Fibroblast of lung (primary cell): ENCODE results near the gene SPRED2. TPM values are rescaled to one million over a fixed set of nuclear protein-coding genes. Genes with fewer than 3 reads are reported as not detected.
"Not testable (repeated sequence)": the region's sequence is repeated elsewhere in the genome, so short reads cannot be mapped to it uniquely, and the experiment has no call there.

Experiments
- DNase-seq, 2 donors: peaks; one replicate each; pipeline versions ENCODE4 v3.0.0 to v3.0.0-alpha.2; 2010; ENCODE audit warnings: low read depth in 2 of 2
- H2AFZ ChIP-seq: 2 replicates; pipeline ENCODE4 v1.5.1; 2012; ENCODE audit warnings: low read length, control low read depth, inconsistent platforms
- H3K27ac ChIP-seq: 2 replicates; pipeline ENCODE4 v1.5.1; 2011; ENCODE audit warnings: low read length, control low read depth; ENCODE audit not compliant: insufficient read depth
- H3K27me3 ChIP-seq: 2 replicates; pipeline ENCODE4 v1.5.1; 2011; ENCODE audit warnings: mild to moderate bottlenecking, low read length; ENCODE audit not compliant: control insufficient read depth, insufficient read depth
- H3K36me3 ChIP-seq: 2 replicates; pipeline ENCODE4 v1.5.1; 2011; ENCODE audit warnings: low read length; ENCODE audit not compliant: control insufficient read depth, insufficient read depth
- H3K4me1 ChIP-seq: 2 replicates; pipeline ENCODE4 v1.5.1; 2011; ENCODE audit warnings: low read length; ENCODE audit not compliant: control insufficient read depth, insufficient read depth; ENCODE audit errors: extremely low read depth
- H3K4me2 ChIP-seq: 2 replicates; pipeline ENCODE4 v1.5.1; 2011; ENCODE audit warnings: low read length, control low read depth; ENCODE audit not compliant: insufficient read depth; ENCODE audit errors: extremely low read depth
- H3K4me3 ChIP-seq, 4 experiments: fragments of 200-600 bp in 1 of 4; sonication (generic) in 1 of 4; replicated peaks in 1 of 4; 2 replicates each; pipeline ENCODE4 v1.5.1; 2011 to 2016; ENCODE audit warnings: low read length in 4 of 4, low read depth in 3 of 4, mild to moderate bottlenecking in 3 of 4, control low read depth in 2 of 4, inconsistent platforms in 1 of 4, mixed read lengths in 1 of 4; ENCODE audit not compliant: insufficient read depth in 1 of 4; ENCODE audit errors: control extremely low read depth in 1 of 4
- H3K79me2 ChIP-seq: 2 replicates; pipeline ENCODE4 v1.5.1; 2012; ENCODE audit warnings: mild to moderate bottlenecking, low read length, inconsistent platforms; ENCODE audit not compliant: control insufficient read depth, insufficient read depth
- H3K9ac ChIP-seq: 2 replicates; pipeline ENCODE4 v1.5.1; 2011; ENCODE audit warnings: mild to moderate bottlenecking, low read length, control low read depth; ENCODE audit not compliant: insufficient read depth
- H3K9me3 ChIP-seq: 2 replicates; pipeline ENCODE4 v1.5.1; 2012; ENCODE audit warnings: low read depth, low read length; ENCODE audit not compliant: control insufficient read depth, insufficient read depth
- H4K20me1 ChIP-seq: 2 replicates; pipeline ENCODE4 v1.5.1; 2011; ENCODE audit warnings: low read length; ENCODE audit not compliant: control insufficient read depth, insufficient read depth; ENCODE audit errors: extremely low read depth
- EZH2 ChIP-seq: IDR thresholded peaks from 2 replicates; pipeline ENCODE4 v1.5.1; 2012; ENCODE audit warnings: low read length, control low read depth, mild to moderate bottlenecking; ENCODE audit errors: missing control alignments
- polyA plus RNA-seq, 2 donors: library from polyadenylated mRNA; depleted of rRNA in 1 of 2; stranded (reverse) in 1 of 2; unstranded in 1 of 2; fragments of >200 nt; gene quantifications; 2 replicates each; pipeline ENCODE4 v1.2.1, GENCODE V29; 2011 to 2012; ENCODE audit warnings: missing spikeins in 1 of 2
- total RNA-seq: library from RNA; depleted of rRNA; stranded (reverse); fragments of >200 nt; gene quantifications from 2 replicates; pipeline ENCODE4 v1.2.1, GENCODE V29; 2014
- TF ChIP-seq, protein P1 (sequence below), 2 donors: IDR thresholded peaks in 1 of 2; conservative IDR thresholded peaks in 1 of 2; 1 replicate in 1 of 2; 2 replicates in 1 of 2; pipeline ENCODE4 v1.5.1; 2011 to 2012; ENCODE audit warnings: low read length in 2 of 2, control low read depth in 1 of 2, inconsistent platforms in 1 of 2, low read depth in 1 of 2, mild to moderate bottlenecking in 1 of 2

SPRED2 gene
- total and polyA plus RNA-seq, 2 donors (not counting 1 experiment from before 2014, with no cell fraction given): 9.4 to 26.1 TPM

DNA sequence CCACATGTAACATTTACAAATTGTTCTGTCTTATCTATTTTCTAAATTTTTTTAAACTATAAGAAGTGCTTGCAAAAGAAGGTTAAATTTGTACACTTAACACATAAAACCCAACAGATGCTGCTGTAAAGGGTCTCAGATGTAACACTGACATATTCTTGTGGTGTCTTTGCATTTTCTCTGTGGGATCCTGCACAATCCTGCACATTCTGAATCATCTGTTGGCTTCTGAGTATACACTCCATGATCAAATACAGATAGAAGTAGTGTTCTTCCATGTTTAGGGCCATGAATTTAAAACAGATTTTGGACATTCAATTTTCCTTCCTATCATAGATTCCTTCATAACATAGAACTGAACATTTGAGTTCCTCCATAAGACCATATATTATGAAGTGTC lies 89.0 kb downstream of the SPRED2 start:
- H3K79me2 ChIP-seq: peaks cover 21% of the 10 kb centered on the region
- H3K4me2 ChIP-seq: no peak overlapping the region
- H3K9ac ChIP-seq: no peak overlapping the region
- H2AFZ ChIP-seq: no peak overlapping the region
- peaks cover 2% of the 10 kb centered on the region for H3K4me1 ChIP-seq
- H4K20me1 ChIP-seq: no peaks in the 10 kb centered on the region
- no peak overlapping the region for H3K4me3 ChIP-seq
- H3K9me3 ChIP-seq: no peaks in the 10 kb centered on the region
- no peak overlapping the region for H3K27ac ChIP-seq
- TF ChIP-seq, protein P1, sequence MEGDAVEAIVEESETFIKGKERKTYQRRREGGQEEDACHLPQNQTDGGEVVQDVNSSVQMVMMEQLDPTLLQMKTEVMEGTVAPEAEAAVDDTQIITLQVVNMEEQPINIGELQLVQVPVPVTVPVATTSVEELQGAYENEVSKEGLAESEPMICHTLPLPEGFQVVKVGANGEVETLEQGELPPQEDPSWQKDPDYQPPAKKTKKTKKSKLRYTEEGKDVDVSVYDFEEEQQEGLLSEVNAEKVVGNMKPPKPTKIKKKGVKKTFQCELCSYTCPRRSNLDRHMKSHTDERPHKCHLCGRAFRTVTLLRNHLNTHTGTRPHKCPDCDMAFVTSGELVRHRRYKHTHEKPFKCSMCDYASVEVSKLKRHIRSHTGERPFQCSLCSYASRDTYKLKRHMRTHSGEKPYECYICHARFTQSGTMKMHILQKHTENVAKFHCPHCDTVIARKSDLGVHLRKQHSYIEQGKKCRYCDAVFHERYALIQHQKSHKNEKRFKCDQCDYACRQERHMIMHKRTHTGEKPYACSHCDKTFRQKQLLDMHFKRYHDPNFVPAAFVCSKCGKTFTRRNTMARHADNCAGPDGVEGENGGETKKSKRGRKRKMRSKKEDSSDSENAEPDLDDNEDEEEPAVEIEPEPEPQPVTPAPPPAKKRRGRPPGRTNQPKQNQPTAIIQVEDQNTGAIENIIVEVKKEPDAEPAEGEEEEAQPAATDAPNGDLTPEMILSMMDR (conservative IDR thresholded peaks at IDR 0.05 in 1 of 2, IDR thresholded peaks at IDR 0.05 in 1 of 2; ENCODE audit: low read depth in 1 of 2, low read length in 2 of 2): no peak
- no peak for TF ChIP-seq EZH2
- no peaks in the 10 kb centered on the region for H3K36me3 ChIP-seq
- no peak for DNase-seq
- no peaks in the 10 kb centered on the region for H3K27me3 ChIP-seq

DNA sequence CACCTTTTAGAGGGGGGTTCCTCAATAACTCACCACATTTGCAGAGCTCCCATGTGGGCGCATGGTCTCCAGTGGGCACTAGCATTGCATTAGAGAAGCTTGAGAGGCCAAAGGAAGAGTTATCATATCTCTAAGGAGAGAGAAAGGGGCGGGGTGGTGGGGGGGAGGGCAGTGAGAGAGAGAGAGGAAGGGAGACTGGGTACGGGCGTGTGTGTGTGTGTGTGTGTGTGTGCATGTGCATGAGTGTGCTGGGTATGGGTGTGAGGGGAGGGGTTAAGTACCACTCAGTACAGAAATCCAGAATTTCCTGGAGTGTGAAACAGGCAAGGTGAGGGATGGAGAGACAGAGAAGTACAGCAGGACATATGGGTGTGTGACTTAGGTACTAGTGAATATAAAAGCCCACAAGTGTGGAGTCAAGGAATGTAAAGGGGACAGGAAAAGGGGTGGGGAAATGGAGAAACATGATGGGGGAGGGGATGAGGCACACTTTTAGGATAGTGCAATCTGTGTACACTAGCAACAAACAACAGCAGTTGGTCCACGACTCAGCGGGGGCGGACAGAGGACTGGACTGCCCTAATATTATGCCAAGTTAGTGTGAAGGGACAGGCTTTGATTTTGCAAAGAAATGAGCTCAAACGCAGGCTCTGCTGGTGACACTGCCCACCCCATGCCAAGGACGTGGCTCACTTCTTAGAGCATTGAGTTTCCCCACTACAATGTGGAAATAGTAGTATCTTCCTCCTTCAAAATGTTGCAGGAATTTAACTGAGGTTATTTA lies 91.3 kb downstream of the SPRED2 start:
- Histone ChIP-seq H3K4me3 (no peak overlapping the region), H3K36me3 (no peaks in the 10 kb centered on the region), H3K4me2 (no peak overlapping the region), H3K79me2 (peaks cover 2% of the 10 kb centered on the region), H3K9me3 (no peaks in the 10 kb centered on the region), H3K27me3 (no peaks in the 10 kb centered on the region), H4K20me1 (no peaks in the 10 kb centered on the region), H3K4me1 (peaks cover 2% of the 10 kb centered on the region), H3K9ac (no peak overlapping the region), H2AFZ (no peak overlapping the region), H3K27ac (no peak overlapping the region)
- no peak for DNase-seq
- no peak for TF ChIP-seq EZH2
- TF ChIP-seq, protein P1 (conservative IDR thresholded peaks at IDR 0.05 in 1 of 2, IDR thresholded peaks at IDR 0.05 in 1 of 2; ENCODE audit: low read depth in 1 of 2, low read length in 2 of 2): no peak

DNA sequence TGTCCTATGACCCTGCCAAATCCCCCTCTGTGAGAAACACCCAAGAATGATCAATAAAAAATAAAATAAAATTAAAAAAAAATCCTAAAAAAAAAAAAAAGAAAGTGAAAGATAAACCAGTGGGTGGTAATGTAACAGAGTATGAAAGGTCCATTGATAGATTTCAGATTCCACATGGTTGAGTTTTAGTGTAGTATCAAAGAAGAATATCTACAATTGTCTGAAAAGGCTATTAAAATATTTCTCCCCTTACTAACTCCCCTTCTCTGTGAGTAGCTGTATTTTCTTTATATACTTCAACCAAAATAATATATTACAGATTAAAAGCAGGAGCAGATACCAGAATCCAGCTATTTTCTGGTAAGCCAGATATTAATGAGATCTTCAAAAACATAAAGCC lies 92.8 kb downstream of the SPRED2 start:
- DNase-seq: no peak
- H3K9me3 ChIP-seq: no peaks in the 10 kb centered on the region
- no peaks in the 10 kb centered on the region for H3K79me2 ChIP-seq
- no peak overlapping the region for H3K4me2 ChIP-seq
- H3K4me3 ChIP-seq: no peak overlapping the region
- H3K9ac ChIP-seq: no peak overlapping the region
- peaks cover 2% of the 10 kb centered on the region for H3K4me1 ChIP-seq
- no peak overlapping the region for H3K27ac ChIP-seq
- H4K20me1 ChIP-seq: no peaks in the 10 kb centered on the region
- TF ChIP-seq, protein P1 (conservative IDR thresholded peaks at IDR 0.05 in 1 of 2, IDR thresholded peaks at IDR 0.05 in 1 of 2; ENCODE audit: low read depth in 1 of 2, low read length in 2 of 2): no peak
- TF ChIP-seq EZH2: no peak
- no peak overlapping the region for H2AFZ ChIP-seq
- H3K27me3 ChIP-seq: no peaks in the 10 kb centered on the region
- peaks cover 1% of the 10 kb centered on the region for H3K36me3 ChIP-seq

DNA sequence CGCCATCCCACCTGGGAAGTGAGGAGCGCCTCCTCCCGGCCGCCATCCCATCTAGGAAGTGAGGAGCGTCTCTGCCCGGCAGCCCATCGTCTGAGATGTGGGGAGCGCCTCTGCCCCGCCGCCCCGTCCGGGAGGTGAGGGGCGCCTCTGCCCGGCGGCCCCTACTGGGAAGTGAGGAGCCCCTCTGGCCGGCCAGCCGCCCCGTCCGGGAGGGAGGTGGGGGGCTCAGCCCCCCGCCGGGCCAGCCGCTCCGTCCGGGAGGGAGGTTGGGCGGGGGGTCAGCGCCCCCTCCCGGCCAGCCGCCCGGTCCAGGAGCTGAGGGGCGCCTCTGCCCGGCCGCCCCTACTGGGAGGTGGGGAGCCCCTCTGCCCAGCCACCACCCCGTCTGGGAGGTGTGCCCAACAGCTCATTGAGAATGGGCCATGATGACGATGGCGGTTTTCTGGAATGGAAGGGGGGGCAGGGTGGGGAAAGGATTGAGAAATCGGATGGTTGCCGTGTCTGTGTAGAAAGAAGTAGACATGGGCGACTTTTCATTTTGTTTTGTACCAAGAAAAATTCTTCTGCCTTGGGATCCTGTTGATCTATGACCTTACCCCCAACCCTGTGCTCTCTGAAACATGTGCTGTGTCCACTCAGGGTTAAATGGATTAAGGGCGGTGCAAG lies 93.4 kb downstream of the SPRED2 start:
- H3K4me2 ChIP-seq, H3K79me2 ChIP-seq, H4K20me1 ChIP-seq, H3K27me3 ChIP-seq, H2AFZ ChIP-seq, H3K9ac ChIP-seq, DNase-seq, H3K27ac ChIP-seq, H3K4me1 ChIP-seq, H3K36me3 ChIP-seq, H3K4me3 ChIP-seq, H3K9me3 ChIP-seq: not testable (repeated sequence)
